Measurements from ENCODE around the gene PRR20G.

PRR20G gene

DNA sequence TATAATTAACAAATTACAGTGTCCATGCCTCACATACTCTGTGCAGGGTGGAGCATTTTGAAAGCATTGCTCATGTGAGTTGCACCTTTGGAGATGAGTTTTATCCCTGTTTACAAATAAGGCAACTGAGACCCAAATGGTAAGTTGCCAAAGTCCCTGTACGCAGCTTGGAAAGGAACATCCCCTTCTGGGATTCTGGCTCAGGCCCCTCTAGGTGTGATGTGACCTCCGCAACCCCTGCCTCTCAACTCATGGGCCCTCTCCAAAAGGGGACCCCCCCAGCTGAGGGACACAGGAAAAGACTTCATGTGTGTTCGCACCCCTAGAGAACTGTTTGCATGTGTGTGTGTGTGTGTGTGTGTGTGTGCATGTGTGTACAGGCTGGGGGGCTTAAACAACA is 25.3 kb downstream of the PRR20G start:
- H3K4me3 ChIP-seq (ENCODE audit: control insufficient read depth, low read depth, low read length): no peak overlapping the region
- TF ChIP-seq, protein P1, sequence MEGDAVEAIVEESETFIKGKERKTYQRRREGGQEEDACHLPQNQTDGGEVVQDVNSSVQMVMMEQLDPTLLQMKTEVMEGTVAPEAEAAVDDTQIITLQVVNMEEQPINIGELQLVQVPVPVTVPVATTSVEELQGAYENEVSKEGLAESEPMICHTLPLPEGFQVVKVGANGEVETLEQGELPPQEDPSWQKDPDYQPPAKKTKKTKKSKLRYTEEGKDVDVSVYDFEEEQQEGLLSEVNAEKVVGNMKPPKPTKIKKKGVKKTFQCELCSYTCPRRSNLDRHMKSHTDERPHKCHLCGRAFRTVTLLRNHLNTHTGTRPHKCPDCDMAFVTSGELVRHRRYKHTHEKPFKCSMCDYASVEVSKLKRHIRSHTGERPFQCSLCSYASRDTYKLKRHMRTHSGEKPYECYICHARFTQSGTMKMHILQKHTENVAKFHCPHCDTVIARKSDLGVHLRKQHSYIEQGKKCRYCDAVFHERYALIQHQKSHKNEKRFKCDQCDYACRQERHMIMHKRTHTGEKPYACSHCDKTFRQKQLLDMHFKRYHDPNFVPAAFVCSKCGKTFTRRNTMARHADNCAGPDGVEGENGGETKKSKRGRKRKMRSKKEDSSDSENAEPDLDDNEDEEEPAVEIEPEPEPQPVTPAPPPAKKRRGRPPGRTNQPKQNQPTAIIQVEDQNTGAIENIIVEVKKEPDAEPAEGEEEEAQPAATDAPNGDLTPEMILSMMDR (IDR thresholded peaks at IDR 0.05; ENCODE audit: control insufficient read depth, insufficient read depth, low read depth, low read length, missing control alignments): no peak
- DNase-seq (ENCODE audit: low read depth): no peak

DNA sequence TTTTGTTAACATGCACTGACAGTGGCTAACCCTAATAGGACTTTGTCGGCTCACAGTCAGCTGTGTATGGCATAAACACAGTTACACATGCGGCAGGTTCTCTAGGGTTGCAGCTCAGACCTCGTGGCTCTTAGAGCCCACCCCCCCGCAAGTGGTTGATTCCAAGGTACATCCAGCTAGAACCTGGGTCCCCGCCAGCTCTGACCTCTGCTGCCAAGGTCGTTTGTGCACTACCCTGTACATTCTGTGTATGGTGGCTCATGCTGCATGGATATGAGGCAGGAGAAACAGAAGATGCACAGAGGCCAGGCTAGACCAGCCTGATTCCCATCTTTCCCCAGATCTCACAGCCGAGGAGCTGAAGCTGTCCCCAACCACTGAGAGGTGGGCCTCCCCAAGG is 25.9 kb downstream of the PRR20G start:
- DNase-seq (ENCODE audit: low read depth): no peak
- no peak overlapping the region for H3K4me3 ChIP-seq (ENCODE audit: control insufficient read depth, low read depth, low read length)

DNA sequence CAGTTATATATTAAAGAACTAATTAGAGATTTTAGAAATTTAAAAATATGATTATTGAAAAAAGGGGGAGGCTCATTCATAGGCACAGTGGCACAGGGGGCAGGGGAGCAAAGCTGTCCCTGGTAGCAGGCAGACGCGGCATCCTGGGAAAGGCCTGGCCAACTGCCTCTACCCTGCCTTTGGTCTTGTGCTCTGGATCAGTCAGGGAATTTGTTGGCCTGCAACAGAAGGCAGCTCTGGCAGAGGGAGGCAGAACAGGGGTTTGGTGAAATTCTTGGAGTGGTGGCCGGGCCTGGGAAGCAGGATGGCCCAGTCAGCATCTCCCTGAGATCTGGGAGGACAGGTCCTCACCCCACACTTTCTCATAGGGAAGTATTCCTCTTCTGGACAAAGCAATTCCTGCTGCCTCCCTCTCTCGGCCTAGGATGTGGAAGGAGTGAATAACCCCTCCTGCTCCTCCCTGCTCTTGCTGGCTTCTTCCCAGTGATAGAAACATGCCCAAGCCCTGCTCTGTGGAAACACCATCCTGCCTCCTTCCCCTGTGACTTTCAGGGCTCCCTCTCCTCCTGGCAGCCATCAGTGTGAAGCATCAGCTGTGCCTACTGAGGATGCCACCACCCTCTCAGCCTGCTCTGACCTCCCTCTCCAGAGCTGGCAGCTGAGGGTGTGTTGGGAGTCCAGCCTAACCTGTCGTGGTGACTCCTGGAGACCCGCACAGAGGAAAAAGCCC is 26.9 kb downstream of the PRR20G start:
- no peak for DNase-seq (ENCODE audit: low read depth)
- no peak overlapping the region for H3K4me3 ChIP-seq (ENCODE audit: control insufficient read depth, low read depth, low read length)
- TF ChIP-seq, protein P1 (IDR thresholded peaks at IDR 0.05; ENCODE audit: control insufficient read depth, insufficient read depth, low read depth, low read length, missing control alignments): no peak

More for the DNA sequence above, 25.9 kb downstream of the PRR20G start:
- TF ChIP-seq, protein P1 (IDR thresholded peaks at IDR 0.05; ENCODE audit: control insufficient read depth, insufficient read depth, low read depth, low read length, missing control alignments): no peak

DNA sequence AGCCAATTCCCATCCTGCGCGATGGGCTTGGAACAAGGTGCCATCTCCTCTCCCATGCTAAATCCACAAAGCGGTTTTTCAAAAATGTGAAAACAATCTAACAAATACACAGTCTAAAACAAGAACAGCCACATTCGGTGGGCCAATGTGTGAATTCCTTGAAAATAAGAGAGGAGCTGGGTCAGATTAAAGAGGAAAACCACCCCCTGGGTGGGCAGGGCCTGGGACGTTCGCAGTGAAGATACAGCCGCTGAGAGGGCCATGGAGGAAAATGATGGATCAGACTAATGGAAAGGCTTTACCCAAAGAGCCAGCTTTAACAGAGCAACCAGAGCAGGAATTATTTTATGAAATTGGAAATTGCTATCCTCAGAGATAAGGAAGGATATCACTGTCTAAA is 27.4 kb downstream of the PRR20G start:
- no peak overlapping the region for H3K4me3 ChIP-seq (ENCODE audit: control insufficient read depth, low read depth, low read length)
- no peak for DNase-seq (ENCODE audit: low read depth)
- TF ChIP-seq, protein P1 (IDR thresholded peaks at IDR 0.05; ENCODE audit: control insufficient read depth, insufficient read depth, low read depth, low read length, missing control alignments): no peak

DNA sequence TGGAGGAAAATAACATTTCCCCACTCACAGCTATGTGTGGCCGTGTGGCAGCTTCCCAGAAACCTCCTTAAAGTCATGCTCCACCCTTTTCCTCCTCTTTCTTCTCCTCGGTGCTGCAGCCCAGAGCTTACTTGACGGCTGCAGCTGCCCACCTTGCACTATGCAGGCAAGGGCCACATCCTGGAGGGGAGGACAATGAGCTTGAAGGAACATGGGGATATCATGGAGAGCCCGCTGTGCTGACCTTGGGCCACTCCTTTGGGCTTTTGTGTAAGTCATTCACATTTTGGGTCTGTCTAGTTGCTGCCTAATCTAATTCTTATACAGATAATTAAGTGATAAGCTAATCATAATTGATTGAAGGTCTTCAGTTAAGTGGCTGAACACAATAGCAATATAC is 28.0 kb downstream of the PRR20G start:
- TF ChIP-seq, protein P1 (IDR thresholded peaks at IDR 0.05; ENCODE audit: control insufficient read depth, insufficient read depth, low read depth, low read length, missing control alignments): no peak
- H3K4me3 ChIP-seq (ENCODE audit: control insufficient read depth, low read depth, low read length): no peak overlapping the region
- no peak for DNase-seq (ENCODE audit: low read depth)

DNA sequence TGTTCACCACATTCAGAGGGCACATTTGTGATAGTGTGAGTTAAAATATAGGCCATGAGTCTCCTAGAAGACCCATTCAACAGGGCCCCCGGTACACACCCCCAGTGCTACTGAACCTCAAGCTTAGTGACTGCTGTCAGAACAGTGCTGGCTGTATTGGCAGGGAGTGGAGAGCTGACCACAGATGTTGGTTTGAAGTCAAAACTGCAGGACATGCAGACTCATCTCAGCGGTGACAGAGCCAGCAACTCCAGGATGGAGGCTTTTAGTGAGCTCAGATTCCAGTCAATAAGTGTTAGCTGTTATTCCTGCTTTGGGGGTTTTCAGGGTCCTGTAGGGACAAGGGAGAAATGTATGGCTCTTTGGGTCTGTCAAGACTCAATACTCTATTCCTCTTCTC is 29.1 kb downstream of the PRR20G start:
- H3K4me3 ChIP-seq (ENCODE audit: control insufficient read depth, low read depth, low read length): no peak overlapping the region
- TF ChIP-seq, protein P1 (IDR thresholded peaks at IDR 0.05; ENCODE audit: control insufficient read depth, insufficient read depth, low read depth, low read length, missing control alignments): no peak
- no peak for DNase-seq (ENCODE audit: low read depth)
